ENCODE data around the gene KLK4. TPM values are rescaled to one million over a fixed set of nuclear protein-coding genes. Genes with fewer than 3 reads are reported as not detected.
A peak's percentile ranks its signal among the peaks of the same experiment; 100 is the strongest.

The KLK4 gene
- total RNA-seq, 1 experiment from 2014 or later = 0.48 TPM

DNA sequence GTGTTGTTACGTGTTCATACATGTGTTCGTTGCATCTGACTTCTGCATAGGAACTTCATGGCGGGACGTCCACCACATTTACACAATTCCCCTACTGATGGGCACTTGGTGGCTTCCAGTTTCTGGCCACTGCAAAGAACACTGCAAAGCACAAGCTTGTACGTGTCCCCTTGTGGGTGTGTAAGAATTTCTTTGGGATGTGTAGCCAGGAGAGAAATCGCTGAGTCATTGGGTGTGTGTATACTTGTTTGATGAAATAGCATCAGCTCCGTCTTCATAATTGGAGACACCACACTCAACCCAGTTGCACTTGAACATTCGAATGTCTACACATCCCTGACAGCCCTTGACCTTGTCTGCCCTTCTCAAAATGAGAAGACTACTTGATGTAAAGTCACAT is 22.4 kb upstream of the KLK4 start:
- Histone ChIP-seq H3K9ac (ENCODE audit: extremely low read depth, insufficient read length, low read length) (no peak overlapping the region), H2BK120ac (ENCODE audit: low read depth, low read length, poor library complexity, severe bottlenecking) (no peak overlapping the region), H3K56ac (ENCODE audit: insufficient read length, low read depth, low read length) (no peak overlapping the region), H4K5ac (ENCODE audit: insufficient read length, low read depth, low read length) (peak overlapping the region; percentile 60), H3K4me2 (ENCODE audit: insufficient read depth, insufficient read length, low read length) (no peak overlapping the region), H3T11ph (ENCODE audit: low read length) (no peak overlapping the region), H3K27me3 (ENCODE audit: insufficient read depth, low read length) (no peaks in the 10 kb centered on the region), H3K14ac (ENCODE audit: insufficient read depth, low read length) (no peak overlapping the region), H3K79me1 (ENCODE audit: insufficient read depth, low read depth, low read length, poor library complexity, severe bottlenecking) (no peaks in the 10 kb centered on the region), H3K9me3 (ENCODE audit: control insufficient read depth, low read depth, low read length) (no peaks in the 10 kb centered on the region), H3K4ac (ENCODE audit: low read depth, low read length) (no peak overlapping the region), H3K4me1 (ENCODE audit: insufficient read depth, low read length) (no peaks in the 10 kb centered on the region), H3K23me2 (ENCODE audit: insufficient read length, low read depth, low read length, poor library complexity, severe bottlenecking) (no peaks in the 10 kb centered on the region), H3K23ac (ENCODE audit: insufficient read length, low read depth, low read length) (no peak overlapping the region), H2BK20ac (ENCODE audit: low read depth, low read length, poor library complexity, severe bottlenecking) (no peak overlapping the region), H4K91ac (ENCODE audit: insufficient read length, low read depth, low read length) (no peak overlapping the region), H3K27ac (ENCODE audit: insufficient read length, low read depth, low read length) (no peak overlapping the region), H2BK15ac (ENCODE audit: low read depth, low read length) (no peak overlapping the region), H2AFZ (ENCODE audit: low read length) (no peak overlapping the region), H4K8ac (replicated peaks; ENCODE audit: insufficient read length, low read depth, low read length) (no peak overlapping the region), H3K79me2 (ENCODE audit: insufficient read depth, low read length) (no peaks in the 10 kb centered on the region), H3K18ac (ENCODE audit: insufficient read length, low read depth, low read length) (no peak overlapping the region), H2AK5ac (ENCODE audit: insufficient read length, low read length) (no peak overlapping the region), H2BK12ac (ENCODE audit: insufficient read length, low read depth, low read length) (no peak overlapping the region), H2BK5ac (ENCODE audit: insufficient read length, low read length) (no peak overlapping the region), H4K20me1 (ENCODE audit: control insufficient read depth, insufficient read depth, insufficient read length) (no peaks in the 10 kb centered on the region)
- no peaks in the 10 kb centered on the region for H3K36me3 Mint-ChIP-seq (ENCODE audit: insufficient read depth in 1 of 3, low read depth in 3 of 3)
- H3K9me3 Mint-ChIP-seq = peaks cover 0 to 2% of the 10 kb centered on the region in 2 experiments; a peak in 1 of 5 replicates
- WGBS (ENCODE audit: extremely low coverage, insufficient read length, low lambda C conversion rate) = no CpG with 5 or more reads among the region's 8 CpGs
- H3K27ac Mint-ChIP-seq = no peak overlapping the region; a peak in 1 of 7 replicates
- H3K4me3 Mint-ChIP-seq = no peak overlapping the region
- H3K27me3 Mint-ChIP-seq (ENCODE audit: low read depth) = peaks cover 38% of the 10 kb centered on the region
- DNase-seq = no peak
- TF ChIP-seq, protein P1, sequence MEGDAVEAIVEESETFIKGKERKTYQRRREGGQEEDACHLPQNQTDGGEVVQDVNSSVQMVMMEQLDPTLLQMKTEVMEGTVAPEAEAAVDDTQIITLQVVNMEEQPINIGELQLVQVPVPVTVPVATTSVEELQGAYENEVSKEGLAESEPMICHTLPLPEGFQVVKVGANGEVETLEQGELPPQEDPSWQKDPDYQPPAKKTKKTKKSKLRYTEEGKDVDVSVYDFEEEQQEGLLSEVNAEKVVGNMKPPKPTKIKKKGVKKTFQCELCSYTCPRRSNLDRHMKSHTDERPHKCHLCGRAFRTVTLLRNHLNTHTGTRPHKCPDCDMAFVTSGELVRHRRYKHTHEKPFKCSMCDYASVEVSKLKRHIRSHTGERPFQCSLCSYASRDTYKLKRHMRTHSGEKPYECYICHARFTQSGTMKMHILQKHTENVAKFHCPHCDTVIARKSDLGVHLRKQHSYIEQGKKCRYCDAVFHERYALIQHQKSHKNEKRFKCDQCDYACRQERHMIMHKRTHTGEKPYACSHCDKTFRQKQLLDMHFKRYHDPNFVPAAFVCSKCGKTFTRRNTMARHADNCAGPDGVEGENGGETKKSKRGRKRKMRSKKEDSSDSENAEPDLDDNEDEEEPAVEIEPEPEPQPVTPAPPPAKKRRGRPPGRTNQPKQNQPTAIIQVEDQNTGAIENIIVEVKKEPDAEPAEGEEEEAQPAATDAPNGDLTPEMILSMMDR (conservative IDR thresholded peaks at IDR 0.05) = no peak
- H3K4me1 Mint-ChIP-seq = peaks cover 4 to 6% of the 10 kb centered on the region in 2 experiments

Data from H9 (cell line).